ENCODE measurements around the gene AQP12B. TPM values are rescaled to one million over a fixed set of nuclear protein-coding genes. Genes with fewer than 3 reads are reported as not detected.

AQP12B gene
- polyA plus RNA-seq, 4 donors: 0.18 to 1.5 (median 0.70) TPM

GRCh38 chr2:240650254-240650965, 32.3 kb downstream of the AQP12B start:
- DNase-seq (ENCODE audit: low read depth in 4 of 4, low spot score in 3 of 4): no peak

- no peak for DNase-seq (ENCODE audit: low read depth in 4 of 4, low spot score in 3 of 4)
These were observed 33.4 kb downstream of the AQP12B start for GRCh38 chr2:240649331-240649730.

GRCh38 chr2:240648650-240649275, 33.9 kb downstream of the AQP12B start:
- no peak for DNase-seq (ENCODE audit: low read depth in 4 of 4, low spot score in 3 of 4)

DNA sequence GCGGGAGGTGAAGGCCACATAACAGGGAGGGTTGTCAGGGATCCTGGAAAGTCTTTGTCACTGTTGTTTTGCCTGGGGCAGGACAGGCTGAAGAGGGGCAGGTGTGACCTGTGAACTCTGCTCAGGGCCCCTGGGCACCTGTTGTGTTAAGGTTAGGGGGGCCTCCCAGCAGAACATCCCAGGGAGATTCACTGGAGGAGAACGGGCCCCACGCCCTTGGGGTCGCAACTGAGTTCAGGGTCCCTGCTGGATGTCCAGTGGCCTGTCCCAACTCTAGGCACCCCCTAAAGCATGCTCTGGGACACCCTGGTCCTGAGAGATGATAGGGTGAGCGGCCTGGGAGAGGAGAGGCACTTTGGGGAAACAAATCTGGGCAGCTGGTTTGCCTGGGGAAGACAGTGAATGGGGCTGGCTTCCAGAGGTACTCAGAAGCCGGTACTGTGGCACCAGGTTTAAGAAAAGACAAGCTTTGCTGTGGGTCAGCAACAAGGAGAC, 34.5 kb downstream of the AQP12B start:
- DNase-seq (ENCODE audit: low read depth in 4 of 4, low spot score in 3 of 4): no peak

- DNase-seq (ENCODE audit: low read depth in 4 of 4, low spot score in 3 of 4): no peak
These were observed 35.1 kb downstream of the AQP12B start for GRCh38 chr2:240647503-240648154.

DNA sequence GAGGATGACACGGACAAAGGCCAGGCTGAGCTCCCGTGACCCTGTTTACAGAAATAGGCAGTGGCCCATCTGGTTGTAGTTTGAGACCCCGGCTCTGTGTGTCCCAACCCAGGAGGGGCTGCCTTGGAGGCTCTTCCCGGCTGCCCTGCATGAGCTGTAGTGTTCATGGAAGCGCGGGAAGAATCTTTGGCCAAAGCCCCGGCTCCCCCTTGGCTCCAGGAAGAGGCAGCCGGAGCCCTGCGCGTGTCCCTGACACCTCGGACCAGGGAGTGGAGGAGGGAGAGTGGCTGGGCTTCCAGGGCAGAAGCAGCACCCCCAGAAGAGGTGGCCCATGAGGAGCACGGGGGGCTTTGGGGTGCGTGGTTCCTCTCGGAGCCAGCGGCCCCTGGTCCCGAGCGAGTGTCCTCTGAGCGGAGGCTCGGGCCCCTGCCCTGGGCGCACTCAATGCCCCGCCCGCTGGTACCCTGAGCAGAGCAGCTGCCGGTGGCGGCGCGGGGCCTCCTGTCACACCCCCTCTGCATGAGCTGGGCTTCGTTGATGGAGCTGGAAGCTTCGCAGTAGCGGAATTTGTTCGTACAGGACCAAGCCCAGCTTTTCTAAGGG, 35.7 kb downstream of the AQP12B start:
- DNase-seq (ENCODE audit: low read depth in 4 of 4, low spot score in 3 of 4): no peak

GRCh38 chr2:240646176-240646899, 36.3 kb downstream of the AQP12B start:
- DNase-seq (ENCODE audit: low read depth in 4 of 4, low spot score in 3 of 4): no peak

GRCh38 chr2:240645801-240646175, 36.9 kb downstream of the AQP12B start:
- DNase-seq (ENCODE audit: low read depth in 4 of 4, low spot score in 3 of 4): no peak

DNA sequence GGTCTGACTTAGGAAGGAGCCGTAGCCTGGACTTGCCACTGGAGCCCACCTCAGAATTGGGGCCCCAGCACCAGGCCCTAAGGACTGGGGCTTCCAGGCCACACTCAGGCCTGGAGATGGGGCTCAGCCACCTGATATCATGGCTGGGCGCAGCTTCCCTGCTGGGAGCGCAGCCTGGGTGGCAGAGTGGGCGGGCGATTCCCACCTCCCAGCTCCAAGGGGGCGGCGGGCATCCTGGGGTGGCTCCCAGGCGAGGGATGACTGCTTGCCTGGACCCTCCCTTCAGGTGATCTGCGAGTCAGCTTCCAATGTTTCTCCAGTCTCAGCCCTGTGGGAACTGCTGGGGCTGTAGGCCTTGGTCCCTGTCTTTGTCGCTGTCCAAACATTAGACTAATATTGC, 37.3 kb downstream of the AQP12B start:
- no peak for DNase-seq (ENCODE audit: low read depth in 4 of 4, low spot score in 3 of 4)

- no peak for DNase-seq (ENCODE audit: low read depth in 4 of 4, low spot score in 3 of 4)
These were observed 37.8 kb downstream of the AQP12B start for GRCh38 chr2:240644859-240645301.

- no peak for DNase-seq (ENCODE audit: low read depth in 4 of 4, low spot score in 3 of 4)
These were observed 38.5 kb downstream of the AQP12B start for GRCh38 chr2:240644171-240644651.

GRCh38 chr2:240643811-240644150, 38.9 kb downstream of the AQP12B start:
- DNase-seq (ENCODE audit: low read depth in 4 of 4, low spot score in 3 of 4): no peak

DNA sequence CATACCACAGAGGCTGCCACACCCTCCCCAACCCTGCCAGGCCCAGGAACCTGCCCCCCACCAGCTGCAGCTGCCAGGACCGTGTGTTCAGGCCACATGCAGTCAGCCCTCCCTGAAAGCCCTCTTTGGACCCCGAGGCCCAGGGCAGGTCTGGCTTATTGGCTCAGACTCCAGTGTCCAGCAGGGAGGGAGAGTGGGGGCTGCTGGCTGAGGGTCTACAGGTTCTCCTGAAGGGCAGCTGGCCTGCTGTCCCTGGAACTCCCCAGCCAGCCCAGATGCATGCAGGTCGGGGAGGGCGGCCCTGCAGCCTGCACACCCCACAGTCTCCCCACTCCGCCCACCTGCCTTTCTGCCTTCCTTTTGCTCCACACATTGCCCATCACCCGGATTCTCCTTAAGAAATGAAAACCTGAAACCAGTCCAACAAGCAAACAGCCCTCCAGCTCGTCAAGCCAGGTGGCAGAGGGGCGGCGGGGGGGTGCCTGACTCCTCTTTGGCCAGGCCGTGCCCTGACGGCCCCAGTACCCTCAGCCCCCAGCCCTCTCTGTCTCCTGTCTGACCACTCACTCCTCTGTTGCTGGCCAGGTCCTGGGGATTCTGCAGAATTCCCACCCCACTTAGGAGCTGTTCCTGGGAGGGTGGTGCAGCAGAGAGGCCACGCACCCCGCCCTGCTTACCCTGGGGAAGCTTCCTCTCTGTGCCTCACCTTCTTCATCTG, 39.4 kb downstream of the AQP12B start:
- DNase-seq (ENCODE audit: low read depth in 4 of 4, low spot score in 3 of 4): no peak

- no peak for DNase-seq (ENCODE audit: low read depth in 4 of 4, low spot score in 3 of 4)
These were observed 39.9 kb downstream of the AQP12B start for GRCh38 chr2:240642806-240643092.

DNA sequence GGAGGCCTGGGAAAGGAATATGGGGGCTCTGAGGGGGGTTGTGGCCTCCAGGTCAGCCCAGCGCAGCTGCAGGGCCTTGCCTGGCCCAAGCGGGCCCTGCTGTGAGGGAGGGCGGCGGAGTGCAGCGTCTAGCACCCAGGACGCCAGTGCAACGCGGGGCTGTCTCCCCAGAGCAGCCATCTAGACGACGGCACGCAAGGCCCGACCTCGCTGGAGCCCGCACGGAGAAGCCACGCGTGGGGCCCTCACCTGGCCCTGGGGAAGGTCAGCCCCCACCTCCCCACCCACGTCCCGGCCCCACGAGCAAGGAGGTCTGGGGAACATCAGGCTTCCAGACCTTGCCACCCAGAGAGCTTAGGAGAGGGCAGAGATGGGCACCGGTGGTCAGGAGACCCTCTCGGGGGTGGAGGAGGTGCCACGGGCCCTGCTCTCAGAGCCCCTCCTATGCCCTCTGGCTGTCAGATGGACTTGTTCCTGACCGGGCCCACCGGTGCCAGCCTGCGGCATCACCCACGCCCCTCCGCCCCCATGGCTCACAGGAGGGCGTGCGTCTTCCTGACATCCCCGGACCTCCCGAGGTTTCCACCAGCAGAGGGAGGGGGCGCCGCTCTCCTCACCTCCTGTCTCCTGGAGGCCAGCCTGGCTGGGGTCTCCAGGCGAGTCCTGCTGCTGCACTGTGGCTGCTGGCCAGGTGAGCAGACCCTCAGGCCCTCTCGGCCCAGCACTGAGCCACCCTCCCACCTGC, 40.5 kb downstream of the AQP12B start:
- DNase-seq (ENCODE audit: low read depth in 4 of 4, low spot score in 3 of 4): no peak

- DNase-seq (ENCODE audit: low read depth in 4 of 4, low spot score in 3 of 4): no peak
These were observed 41.7 kb downstream of the AQP12B start for GRCh38 chr2:240640939-240641338.

- no peak for DNase-seq (ENCODE audit: low read depth in 4 of 4, low spot score in 3 of 4)
These were observed 43.1 kb downstream of the AQP12B start for GRCh38 chr2:240639566-240639965.

DNA sequence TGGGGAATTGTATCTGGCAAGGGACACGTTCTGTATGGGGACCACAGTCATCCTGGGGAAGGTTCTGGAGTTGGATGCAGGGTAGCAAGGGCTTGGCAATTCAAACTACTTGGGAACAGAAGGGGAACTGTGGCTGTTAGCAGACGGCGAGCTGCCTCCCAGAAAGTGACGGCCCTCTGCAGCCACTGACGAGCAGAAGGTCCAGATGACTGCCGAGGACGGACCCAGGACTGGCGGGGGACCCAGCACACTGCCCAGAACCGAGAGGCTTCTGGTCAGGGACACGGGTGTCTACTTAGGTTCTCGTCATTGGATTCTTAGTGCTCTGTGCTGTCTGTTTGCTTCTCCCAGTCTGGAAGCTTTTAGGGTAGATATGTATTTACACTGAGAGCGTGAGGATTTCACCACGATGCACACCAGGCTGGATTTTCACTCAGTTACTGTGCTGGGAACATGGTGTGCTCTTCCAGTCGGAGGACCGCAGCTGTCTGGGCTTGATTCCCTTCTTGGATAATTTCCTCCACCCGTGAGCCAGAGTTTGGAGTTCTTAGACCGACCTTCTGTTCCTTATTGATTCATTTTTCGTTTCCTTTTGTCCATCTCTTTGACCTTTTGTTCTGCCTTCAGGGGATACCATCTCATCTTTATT, 44.0 kb downstream of the AQP12B start:
- DNase-seq (ENCODE audit: low read depth in 4 of 4, low spot score in 3 of 4): no peak

GRCh38 chr2:240637901-240638345, 44.8 kb downstream of the AQP12B start:
- DNase-seq (ENCODE audit: low read depth in 4 of 4, low spot score in 3 of 4): no peak

Measured in right renal pelvis (tissue), 4 donors.